Hindlimb muscle (tissue), 1 donor: ENCODE measurements around the gene SPHK1. TPM values are rescaled to one million over a fixed set of nuclear protein-coding genes. Genes with fewer than 3 reads are reported as not detected.

Experiments used
- DNase-seq: peaks from one replicate; pipeline ENCODE4 v3.0.0-alpha.2; 2013
- polyA plus RNA-seq: library from polyadenylated mRNA; unstranded; fragments of 120-200 nt; gene quantifications from one replicate; pipeline ENCODE4 v1.2.1, GENCODE V29; 2013; ENCODE audit not compliant: insufficient read length

The SPHK1 gene
- polyA plus RNA-seq, 1 donor, result 2.3 TPM

DNA sequence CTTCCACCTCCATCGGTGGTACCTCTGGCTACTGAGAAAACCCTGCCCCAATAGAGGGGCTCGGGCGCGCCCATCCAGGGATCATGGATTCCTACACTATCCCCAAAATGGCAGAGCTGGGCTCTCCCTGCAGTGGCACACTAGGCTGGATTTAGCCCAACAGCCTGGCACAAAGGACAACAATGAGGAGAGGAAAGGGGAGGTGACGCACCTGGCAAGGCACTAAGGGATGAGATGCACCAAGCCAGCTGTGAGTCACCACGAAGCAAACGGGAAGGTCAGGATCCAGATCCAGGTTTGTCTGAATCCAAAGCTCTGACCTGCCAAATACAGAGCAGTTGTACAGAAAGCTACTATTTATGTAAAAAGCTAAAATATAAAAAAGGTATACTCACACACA, 50.5 kb downstream of the SPHK1 start:
- DNase-seq, result no peak

DNA sequence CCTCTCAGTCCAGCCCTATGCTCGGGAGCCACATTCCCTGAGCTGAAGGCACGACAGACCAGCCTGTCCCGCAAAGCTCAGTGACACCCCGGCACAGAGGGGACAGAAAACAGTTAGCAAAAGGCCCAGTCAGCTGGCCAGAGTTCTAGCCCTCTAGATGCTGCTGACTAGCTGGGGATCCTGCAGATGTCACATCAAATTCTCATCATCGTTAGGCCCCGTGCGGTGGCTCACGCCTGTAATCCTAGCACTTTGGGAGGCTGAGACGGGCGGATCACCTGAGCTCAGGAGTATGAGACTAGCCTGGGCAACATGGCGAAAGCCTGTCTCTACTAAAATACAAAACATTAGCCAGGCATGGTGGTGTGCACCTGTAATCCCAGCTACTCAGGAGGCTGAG, 51.3 kb downstream of the SPHK1 start:
- DNase-seq, result no peak

Other genes starting within 250 kb of the SPHK1 start
- gene FOXJ1, start 243.4 kb upstream of the SPHK1 start, polyA plus RNA-seq, result not detected
- gene RNF157, start 144.1 kb upstream of the SPHK1 start, polyA plus RNA-seq, result 15.4 TPM
- 27.3 TPM for gene UBALD2, start 119.3 kb upstream of the SPHK1 start, polyA plus RNA-seq
- 5.6 TPM for gene QRICH2, start 76.3 kb upstream of the SPHK1 start, polyA plus RNA-seq
- 36.3 TPM for gene PRPSAP1, start 30.7 kb upstream of the SPHK1 start, polyA plus RNA-seq
- 18.8 TPM for gene UBE2O, start 68.5 kb downstream of the SPHK1 start, polyA plus RNA-seq
- gene AANAT, start 83.0 kb downstream of the SPHK1 start, polyA plus RNA-seq, result 0.36 TPM
- gene RHBDF2, start 116.8 kb downstream of the SPHK1 start, polyA plus RNA-seq, result 10.1 TPM
- gene CYGB, start 153.1 kb downstream of the SPHK1 start, polyA plus RNA-seq, result 22.7 TPM
- 4.6 TPM for gene PRCD, start 155.4 kb downstream of the SPHK1 start, polyA plus RNA-seq
- gene ST6GALNAC2, start 201.3 kb downstream of the SPHK1 start, polyA plus RNA-seq, result 2.3 TPM